GM13977 (cell line): ENCODE measurements around the gene WNK1.

ENCODE experiments used
- DNase-seq: peaks from one replicate; pipeline ENCODE4 v3.0.0; 2012; ENCODE audit warnings: low spot score
- CTCF ChIP-seq: IDR thresholded peaks from 2 replicates; pipeline ENCODE4 v1.5.1; 2012; ENCODE audit warnings: mild to moderate bottlenecking, control low read depth; ENCODE audit not compliant: insufficient read depth; ENCODE audit errors: extremely low read depth, missing control alignments
- in situ Hi-C: fragments of 300-500 bp; cut with MboI; formaldehyde crosslinking; loops from one replicate; pipeline ENCODE4 v1.12.0; 2022; ENCODE audit warnings: low sequenced_read_pairs, low pct_unique_long_range_greater_than_20kb, mixed read lengths, inconsistent platforms; ENCODE audit not compliant: unreplicated experiment

Gene WNK1

GRCh38 chr12:789852-790563 lies 37.6 kb downstream of the WNK1 start:
- DNase-seq, result no peak
- in situ Hi-C loops, result no loop called here
- no peak for TF ChIP-seq CTCF

GRCh38 chr12:790608-791007 lies 38.2 kb downstream of the WNK1 start:
- in situ Hi-C loops, result no loop called here
- TF ChIP-seq CTCF, result no peak
- no peak for DNase-seq

- TF ChIP-seq CTCF, result no peak
- in situ Hi-C loops, result no loop called here
- no peak for DNase-seq
These were observed 40.7 kb downstream of the WNK1 start for GRCh38 chr12:793037-793436.

GRCh38 chr12:793711-794110 lies 41.3 kb downstream of the WNK1 start:
- in situ Hi-C loops, result no loop called here
- no peak for TF ChIP-seq CTCF
- DNase-seq, result no peak

GRCh38 chr12:795305-795704 lies 42.9 kb downstream of the WNK1 start:
- no peak for DNase-seq
- in situ Hi-C loops, result no loop called here
- no peak for TF ChIP-seq CTCF

GRCh38 chr12:800401-800800 lies 48.0 kb downstream of the WNK1 start:
- TF ChIP-seq CTCF, result no peak
- no peak for DNase-seq
- in situ Hi-C loops, result loop anchor here (25.0 kb wide), 1 partner anchor 287 kb away; no protein-coding TSS in a partner anchor
